Liver (tissue), 9 donors: ENCODE results near the gene PHF21B. TPM values are rescaled to one million over a fixed set of nuclear protein-coding genes. Genes with fewer than 3 reads are reported as not detected.

Experiments used
- DNase-seq: peaks from one replicate; pipeline ENCODE4 v3.0.0-alpha.2; 2017; ENCODE audit warnings: low spot score
- H3K27ac ChIP-seq, 2 donors: one replicate each; pipeline ENCODE4 v1.7.0; 2013; ENCODE audit warnings: inconsistent platforms in 2 of 2, low read length in 2 of 2, control low read depth in 1 of 2, low read depth in 1 of 2, mild to moderate bottlenecking in 1 of 2
- H3K27me3 ChIP-seq, 4 donors: one replicate each; pipeline versions ENCODE4 v1.6.1 to v1.7.0; 2013; ENCODE audit warnings: low read length in 3 of 4, inconsistent platforms in 1 of 4, mild to moderate bottlenecking in 1 of 4, moderate library complexity in 1 of 4; ENCODE audit not compliant: control insufficient read depth in 4 of 4, insufficient read depth in 4 of 4
- H3K36me3 ChIP-seq, 4 donors: one replicate each; pipeline versions ENCODE4 v1.6.1 to v1.7.0; 2013; ENCODE audit warnings: low read length in 3 of 4, mild to moderate bottlenecking in 3 of 4, low read depth in 1 of 4, moderate library complexity in 1 of 4; ENCODE audit not compliant: control insufficient read depth in 4 of 4, insufficient read depth in 3 of 4
- H3K4me1 ChIP-seq, 4 donors: one replicate each; pipeline versions ENCODE4 v1.6.1 to v1.7.0; 2013; ENCODE audit warnings: low read length in 3 of 4, mild to moderate bottlenecking in 3 of 4, moderate library complexity in 1 of 4; ENCODE audit not compliant: control insufficient read depth in 4 of 4, insufficient read depth in 4 of 4
- H3K4me3 ChIP-seq, 3 donors: one replicate each; pipeline versions ENCODE4 v1.6.1 to v1.7.0; 2013; ENCODE audit warnings: low read length in 3 of 3, control low read depth in 1 of 3, low read depth in 1 of 3, mild to moderate bottlenecking in 1 of 3
- H3K9ac ChIP-seq, 2 donors: one replicate each; pipeline ENCODE4 v1.7.0; 2013; ENCODE audit warnings: low read length in 2 of 2, mild to moderate bottlenecking in 2 of 2, moderate library complexity in 2 of 2, control low read depth in 1 of 2, low read depth in 1 of 2
- H3K9me3 ChIP-seq, 4 donors: one replicate each; pipeline versions ENCODE4 v1.6.1 to v1.7.0; 2013; ENCODE audit warnings: low read length in 3 of 4; ENCODE audit not compliant: control insufficient read depth in 4 of 4
- EGR1 ChIP-seq, 2 donors: IDR thresholded peaks; 2 replicates each; pipeline ENCODE4 v1.6.1; 2016 to 2018; ENCODE audit warnings: antibody characterized with exemption in 2 of 2, low read depth in 2 of 2
- FOXA1 ChIP-seq: IDR thresholded peaks from 2 replicates; pipeline ENCODE4 v1.6.1; 2016; ENCODE audit warnings: antibody characterized with exemption
- FOXA2 ChIP-seq: IDR thresholded peaks from 2 replicates; pipeline ENCODE4 v1.6.1; 2016; ENCODE audit warnings: antibody characterized with exemption
- GABPA ChIP-seq, 2 donors: IDR thresholded peaks in 1 of 2; conservative IDR thresholded peaks in 1 of 2; 2 replicates each; pipeline ENCODE4 v1.6.1; 2016; ENCODE audit warnings: antibody characterized with exemption in 2 of 2, mild to moderate bottlenecking in 1 of 2, moderate library complexity in 1 of 2
- HNF4A ChIP-seq, 2 donors: conservative IDR thresholded peaks; 2 replicates each; pipeline ENCODE4 v1.6.1; 2016; ENCODE audit warnings: antibody characterized with exemption in 2 of 2, mild to moderate bottlenecking in 2 of 2
- HNF4G ChIP-seq: IDR thresholded peaks from 2 replicates; pipeline ENCODE4 v1.6.1; 2016; ENCODE audit warnings: antibody characterized with exemption
- JUND ChIP-seq, 2 donors: IDR thresholded peaks; 2 replicates each; pipeline ENCODE4 v1.6.1; 2016; ENCODE audit warnings: antibody characterized with exemption in 2 of 2
- NR2F2 ChIP-seq: IDR thresholded peaks from 2 replicates; pipeline ENCODE4 v1.6.1; 2016; ENCODE audit warnings: antibody characterized with exemption
- RAD21 ChIP-seq, 2 donors: IDR thresholded peaks; 2 replicates each; pipeline ENCODE4 v1.6.1; 2016; ENCODE audit warnings: antibody characterized with exemption in 2 of 2, mild to moderate bottlenecking in 2 of 2
- RXRA ChIP-seq, 2 donors: IDR thresholded peaks; 2 replicates each; pipeline ENCODE4 v1.6.1; 2017 to 2018; ENCODE audit warnings: antibody characterized with exemption in 2 of 2, mild to moderate bottlenecking in 1 of 2
- TAF1 ChIP-seq: conservative IDR thresholded peaks from 2 replicates; pipeline ENCODE4 v1.6.1; 2016; ENCODE audit warnings: antibody characterized with exemption, mild to moderate bottlenecking
- YY1 ChIP-seq: IDR thresholded peaks from 2 replicates; pipeline ENCODE4 v1.6.1; 2016; ENCODE audit warnings: antibody characterized with exemption, mild to moderate bottlenecking
- WGBS: extraction: QIAGEN DNeasy Blood & Tissue Kit; methylation state at CpG from one replicate; pipeline ENCODE4 v1.1.7; 2013; 5-methylcytosine and 5-hydroxymethylcytosine counted together
- polyA plus RNA-seq, 2 donors: library from polyadenylated mRNA; stranded (reverse) in 1 of 2; unstranded in 1 of 2; fragments of 200-250 nt in 1 of 2; fragments of >200 nt in 1 of 2; fragmentation: Nextera tagmentation in 1 of 2; extraction: Ambion mirVana in 1 of 2; gene quantifications; one replicate each; pipeline versions ENCODE4 v1.2.1 to v1.2.3, GENCODE V29; 2013 to 2015
- total RNA-seq, 2 donors: library from RNA; depleted of rRNA; stranded (reverse); fragments of >200 nt; gene quantifications; one replicate each; pipeline ENCODE4 v1.2.3, GENCODE V29; 2014
- TF ChIP-seq, protein P1 (sequence below): IDR thresholded peaks from 2 replicates; pipeline ENCODE4 v1.6.1; 2016; ENCODE audit warnings: antibody characterized with exemption, mild to moderate bottlenecking
- TF ChIP-seq, protein P2 (sequence below): IDR thresholded peaks from 2 replicates; pipeline ENCODE4 v1.6.1; 2016; ENCODE audit warnings: antibody characterized with exemption
- TF ChIP-seq, protein P3 (sequence below): IDR thresholded peaks from 2 replicates; pipeline ENCODE4 v1.6.1; 2016; ENCODE audit warnings: antibody characterized with exemption
- TF ChIP-seq, protein P4 (sequence below): fragments of 150-350 bp; IDR thresholded peaks from 2 replicates; pipeline ENCODE4 v1.5.1; 2017; ENCODE audit warnings: improper control_type of control experiment, low read depth, low read length; ENCODE audit not compliant: missing input control
- donor health status: healthy.
- donor health status: healthy.
- donor health status: healthy.
- donor health status: healthy.
- donor health status: healthy.

The PHF21B gene
- total and polyA plus RNA-seq, 4 donors = not detected

DNA sequence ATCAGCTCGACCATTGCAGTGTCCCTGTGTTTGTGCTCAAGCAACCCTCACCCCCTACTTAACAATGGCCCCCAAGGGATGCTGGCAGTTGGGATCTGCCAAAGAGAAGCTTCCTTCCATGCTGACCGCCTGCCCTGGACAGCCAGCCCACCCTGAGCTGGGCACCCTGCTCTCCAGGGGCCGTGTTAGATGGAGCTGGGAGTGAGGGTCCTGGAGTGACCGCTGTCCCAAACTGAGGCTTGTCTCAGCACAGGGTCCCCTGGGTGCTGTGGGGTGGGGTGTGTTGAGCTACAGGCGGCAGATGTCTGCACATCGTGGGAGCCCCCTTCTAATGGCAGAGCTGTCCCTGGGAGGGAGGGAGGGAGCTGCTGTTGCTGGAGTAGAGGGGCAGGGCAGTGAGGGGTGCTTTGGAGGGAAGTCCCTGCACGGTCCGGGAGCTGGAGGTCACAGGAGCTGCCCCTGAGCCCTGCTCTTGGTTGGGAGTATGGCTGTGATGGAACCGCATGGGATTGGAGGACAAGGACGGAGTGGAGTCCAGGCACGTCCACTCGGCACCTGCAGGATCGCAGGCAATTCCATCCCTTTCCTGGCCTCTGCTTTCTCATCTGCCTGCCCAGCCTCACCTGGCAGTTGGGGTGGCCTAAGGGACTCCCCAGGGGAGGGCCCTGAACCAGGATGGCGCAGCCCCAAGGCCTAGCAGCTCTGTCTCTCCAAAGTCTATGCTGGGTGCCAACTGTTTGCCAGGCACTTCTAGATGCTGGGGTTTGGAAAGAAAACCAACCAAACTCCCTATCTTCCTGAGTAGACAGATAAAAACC lies 131.1 kb downstream of the PHF21B start:
- 81% methylated on average over 14 of the region's 14 CpGs for WGBS
- H3K27ac ChIP-seq = no peak overlapping the region
- no peaks in the 10 kb centered on the region for H3K27me3 ChIP-seq
- H3K4me1 ChIP-seq = no peaks in the 10 kb centered on the region
- no peak for DNase-seq
- no peaks in the 10 kb centered on the region for H3K36me3 ChIP-seq
- TF ChIP-seq, protein P1, sequence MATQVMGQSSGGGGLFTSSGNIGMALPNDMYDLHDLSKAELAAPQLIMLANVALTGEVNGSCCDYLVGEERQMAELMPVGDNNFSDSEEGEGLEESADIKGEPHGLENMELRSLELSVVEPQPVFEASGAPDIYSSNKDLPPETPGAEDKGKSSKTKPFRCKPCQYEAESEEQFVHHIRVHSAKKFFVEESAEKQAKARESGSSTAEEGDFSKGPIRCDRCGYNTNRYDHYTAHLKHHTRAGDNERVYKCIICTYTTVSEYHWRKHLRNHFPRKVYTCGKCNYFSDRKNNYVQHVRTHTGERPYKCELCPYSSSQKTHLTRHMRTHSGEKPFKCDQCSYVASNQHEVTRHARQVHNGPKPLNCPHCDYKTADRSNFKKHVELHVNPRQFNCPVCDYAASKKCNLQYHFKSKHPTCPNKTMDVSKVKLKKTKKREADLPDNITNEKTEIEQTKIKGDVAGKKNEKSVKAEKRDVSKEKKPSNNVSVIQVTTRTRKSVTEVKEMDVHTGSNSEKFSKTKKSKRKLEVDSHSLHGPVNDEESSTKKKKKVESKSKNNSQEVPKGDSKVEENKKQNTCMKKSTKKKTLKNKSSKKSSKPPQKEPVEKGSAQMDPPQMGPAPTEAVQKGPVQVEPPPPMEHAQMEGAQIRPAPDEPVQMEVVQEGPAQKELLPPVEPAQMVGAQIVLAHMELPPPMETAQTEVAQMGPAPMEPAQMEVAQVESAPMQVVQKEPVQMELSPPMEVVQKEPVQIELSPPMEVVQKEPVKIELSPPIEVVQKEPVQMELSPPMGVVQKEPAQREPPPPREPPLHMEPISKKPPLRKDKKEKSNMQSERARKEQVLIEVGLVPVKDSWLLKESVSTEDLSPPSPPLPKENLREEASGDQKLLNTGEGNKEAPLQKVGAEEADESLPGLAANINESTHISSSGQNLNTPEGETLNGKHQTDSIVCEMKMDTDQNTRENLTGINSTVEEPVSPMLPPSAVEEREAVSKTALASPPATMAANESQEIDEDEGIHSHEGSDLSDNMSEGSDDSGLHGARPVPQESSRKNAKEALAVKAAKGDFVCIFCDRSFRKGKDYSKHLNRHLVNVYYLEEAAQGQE = no peak
- TF ChIP-seq, protein P2, sequence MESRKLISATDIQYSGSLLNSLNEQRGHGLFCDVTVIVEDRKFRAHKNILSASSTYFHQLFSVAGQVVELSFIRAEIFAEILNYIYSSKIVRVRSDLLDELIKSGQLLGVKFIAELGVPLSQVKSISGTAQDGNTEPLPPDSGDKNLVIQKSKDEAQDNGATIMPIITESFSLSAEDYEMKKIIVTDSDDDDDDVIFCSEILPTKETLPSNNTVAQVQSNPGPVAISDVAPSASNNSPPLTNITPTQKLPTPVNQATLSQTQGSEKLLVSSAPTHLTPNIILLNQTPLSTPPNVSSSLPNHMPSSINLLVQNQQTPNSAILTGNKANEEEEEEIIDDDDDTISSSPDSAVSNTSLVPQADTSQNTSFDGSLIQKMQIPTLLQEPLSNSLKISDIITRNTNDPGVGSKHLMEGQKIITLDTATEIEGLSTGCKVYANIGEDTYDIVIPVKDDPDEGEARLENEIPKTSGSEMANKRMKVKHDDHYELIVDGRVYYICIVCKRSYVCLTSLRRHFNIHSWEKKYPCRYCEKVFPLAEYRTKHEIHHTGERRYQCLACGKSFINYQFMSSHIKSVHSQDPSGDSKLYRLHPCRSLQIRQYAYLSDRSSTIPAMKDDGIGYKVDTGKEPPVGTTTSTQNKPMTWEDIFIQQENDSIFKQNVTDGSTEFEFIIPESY = no peak
- no peak overlapping the region for H3K4me3 ChIP-seq
- no peak overlapping the region for H3K9ac ChIP-seq
- peaks cover 2 to 9% (median 4%) of the 10 kb centered on the region in 4 donors for H3K9me3 ChIP-seq

DNA sequence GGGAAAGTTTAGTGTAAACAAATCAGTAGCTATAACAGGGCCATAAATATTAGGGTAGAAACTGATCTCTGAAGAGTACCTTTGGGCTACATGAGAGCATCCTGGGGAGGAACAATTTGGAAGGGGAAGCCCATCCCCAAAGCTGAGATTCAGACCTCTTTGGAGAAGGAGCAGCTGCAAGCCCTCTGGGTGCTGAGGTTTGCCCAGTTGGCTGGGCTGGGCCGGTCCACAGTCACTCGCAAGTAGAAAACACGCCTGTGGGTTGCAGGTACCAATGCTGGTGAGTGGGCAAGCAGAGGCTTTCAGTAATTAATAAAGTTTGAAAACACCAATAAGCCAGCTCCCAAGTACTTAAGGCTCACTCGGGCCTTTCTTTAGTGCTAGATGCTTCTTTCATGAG lies 132.9 kb downstream of the PHF21B start:
- Histone ChIP-seq H3K9ac (no peak overlapping the region), H3K27me3 (peaks cover 0 to 2% (median 0%) of the 10 kb centered on the region in 4 donors), H3K27ac (no peak overlapping the region), H3K4me1 (no peaks in the 10 kb centered on the region), H3K36me3 (no peaks in the 10 kb centered on the region), H3K4me3 (no peak overlapping the region), H3K9me3 (peaks cover 2 to 9% (median 5%) of the 10 kb centered on the region in 4 donors)
- WGBS = 86% methylated on average over 4 of the region's 4 CpGs
- no peak for TF ChIP-seq FOXA2
- TF ChIP-seq JUND (IDR thresholded peaks at IDR 0.05) = no peak
- no peak for TF ChIP-seq TAF1
- no peak for TF ChIP-seq RXRA (IDR thresholded peaks at IDR 0.05)
- TF ChIP-seq, protein P3, sequence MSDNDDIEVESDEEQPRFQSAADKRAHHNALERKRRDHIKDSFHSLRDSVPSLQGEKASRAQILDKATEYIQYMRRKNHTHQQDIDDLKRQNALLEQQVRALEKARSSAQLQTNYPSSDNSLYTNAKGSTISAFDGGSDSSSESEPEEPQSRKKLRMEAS = no peak
- TF ChIP-seq EGR1 (IDR thresholded peaks at IDR 0.05; ENCODE audit: low read depth in 2 of 2) = no peak
- no peak for TF ChIP-seq HNF4A (conservative IDR thresholded peaks at IDR 0.05)
- TF ChIP-seq HNF4G = no peak
- TF ChIP-seq YY1 = no peak
- TF ChIP-seq FOXA1 = no peak
- DNase-seq = no peak

DNA sequence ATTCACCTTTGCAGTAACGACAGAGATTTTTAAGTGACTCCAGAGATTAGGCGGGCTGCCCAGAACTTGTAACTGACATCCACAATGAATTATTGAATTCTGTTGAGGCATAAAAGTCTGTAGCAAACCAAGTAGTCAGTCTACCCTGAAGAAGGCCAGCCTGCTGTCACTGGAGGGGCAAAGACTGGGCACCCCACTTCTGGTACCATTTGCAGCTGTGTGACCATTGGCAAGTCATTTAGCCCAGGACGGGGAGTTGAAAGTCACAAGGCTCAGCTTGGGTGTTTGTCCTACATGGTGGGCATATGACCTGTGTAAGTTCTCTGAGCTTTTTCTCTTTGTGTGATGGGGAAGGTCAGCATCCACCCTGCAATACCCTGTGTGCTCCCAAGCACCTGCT lies 138.0 kb downstream of the PHF21B start:
- no peak overlapping the region for H3K4me3 ChIP-seq
- H3K9ac ChIP-seq = no peak overlapping the region
- no peak overlapping the region for H3K27ac ChIP-seq
- TF ChIP-seq RXRA (IDR thresholded peaks at IDR 0.05) (no peak), HNF4A (conservative IDR thresholded peaks at IDR 0.05) (no peak), HNF4G (no peak), RAD21 (IDR thresholded peaks at IDR 0.05) (no peak), GABPA (IDR thresholded peaks at IDR 0.05 in 1 of 2, conservative IDR thresholded peaks at IDR 0.05 in 1 of 2) (no peak), NR2F2 (no peak), FOXA1 (no peak), EGR1 (IDR thresholded peaks at IDR 0.05; ENCODE audit: low read depth in 2 of 2) (no peak)
- TF ChIP-seq, protein P4, sequence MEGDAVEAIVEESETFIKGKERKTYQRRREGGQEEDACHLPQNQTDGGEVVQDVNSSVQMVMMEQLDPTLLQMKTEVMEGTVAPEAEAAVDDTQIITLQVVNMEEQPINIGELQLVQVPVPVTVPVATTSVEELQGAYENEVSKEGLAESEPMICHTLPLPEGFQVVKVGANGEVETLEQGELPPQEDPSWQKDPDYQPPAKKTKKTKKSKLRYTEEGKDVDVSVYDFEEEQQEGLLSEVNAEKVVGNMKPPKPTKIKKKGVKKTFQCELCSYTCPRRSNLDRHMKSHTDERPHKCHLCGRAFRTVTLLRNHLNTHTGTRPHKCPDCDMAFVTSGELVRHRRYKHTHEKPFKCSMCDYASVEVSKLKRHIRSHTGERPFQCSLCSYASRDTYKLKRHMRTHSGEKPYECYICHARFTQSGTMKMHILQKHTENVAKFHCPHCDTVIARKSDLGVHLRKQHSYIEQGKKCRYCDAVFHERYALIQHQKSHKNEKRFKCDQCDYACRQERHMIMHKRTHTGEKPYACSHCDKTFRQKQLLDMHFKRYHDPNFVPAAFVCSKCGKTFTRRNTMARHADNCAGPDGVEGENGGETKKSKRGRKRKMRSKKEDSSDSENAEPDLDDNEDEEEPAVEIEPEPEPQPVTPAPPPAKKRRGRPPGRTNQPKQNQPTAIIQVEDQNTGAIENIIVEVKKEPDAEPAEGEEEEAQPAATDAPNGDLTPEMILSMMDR = no peak
- no peaks in the 10 kb centered on the region for H3K36me3 ChIP-seq
- DNase-seq = no peak
- WGBS = 88% methylated on average over 3 of the region's 3 CpGs
- peaks cover 0 to 2% (median 0%) of the 10 kb centered on the region in 4 donors for H3K27me3 ChIP-seq
- H3K4me1 ChIP-seq = no peaks in the 10 kb centered on the region
- H3K9me3 ChIP-seq = peaks cover 0 to 8% (median 2%) of the 10 kb centered on the region in 4 donors
